Effector CD8-positive, alpha-beta T cell (primary cell): ENCODE data around the gene AKNA.

Experiments used
- DNase-seq: peaks from one replicate; lab custom pipeline; 2025; lab: John Stamatoyannopoulos, UW

The AKNA gene

GRCh38 chr9:114301798-114302565, 85.8 kb downstream of the AKNA start:
- DNase-seq, result no peak

DNA sequence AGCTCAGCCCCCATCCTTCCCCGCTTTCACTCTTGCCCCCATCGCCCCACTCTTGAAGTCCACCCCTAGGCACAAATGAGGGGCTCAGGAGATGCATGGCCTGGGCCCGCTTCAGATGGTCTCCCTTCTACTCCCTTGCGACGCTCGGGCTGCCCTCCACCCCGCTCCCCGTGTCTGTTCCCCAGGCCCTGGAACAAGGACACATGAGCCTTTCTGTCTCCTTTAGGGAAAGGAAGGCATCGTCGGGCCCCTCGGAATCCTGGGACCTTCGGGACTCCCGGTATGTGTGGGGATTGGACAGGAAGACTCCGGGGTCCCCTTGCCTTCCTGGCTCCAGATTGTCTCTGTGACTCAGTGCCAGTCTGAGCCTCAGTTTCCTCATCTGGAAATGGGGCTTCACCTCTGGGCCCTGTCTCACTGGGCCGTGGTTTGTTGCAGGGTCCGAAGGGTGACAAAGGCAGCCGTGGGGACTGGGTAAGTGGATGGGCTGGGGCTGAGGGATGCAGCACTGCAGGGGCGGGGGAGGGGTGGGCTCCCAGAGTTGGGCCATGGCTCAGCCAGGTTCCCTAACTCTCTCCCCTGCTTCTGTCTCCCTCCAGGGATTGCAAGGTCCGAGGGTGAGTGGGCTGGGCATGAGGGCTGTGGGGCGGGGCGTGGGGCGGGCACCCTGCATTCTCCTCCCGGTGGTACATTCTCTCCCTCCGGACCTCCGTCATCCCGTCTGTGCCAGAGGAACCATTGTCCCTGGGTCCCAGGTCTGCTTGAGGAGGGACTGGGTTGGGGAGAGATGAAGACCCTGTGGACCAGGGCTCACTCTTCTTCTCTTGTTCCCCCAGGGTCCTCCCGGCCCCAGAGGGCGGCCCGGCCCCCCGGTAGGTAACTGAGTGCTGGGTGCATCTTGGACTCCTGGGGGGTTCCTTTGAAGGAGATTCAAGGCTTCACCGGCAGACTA, 86.7 kb downstream of the AKNA start:
- DNase-seq, result no peak

- no peak for DNase-seq
Measured at GRCh38 chr9:114300153-114300845, 87.5 kb downstream of the AKNA start.

- no peak for DNase-seq
Measured at GRCh38 chr9:114299286-114300152, 88.3 kb downstream of the AKNA start.

GRCh38 chr9:114296338-114296737, 91.4 kb downstream of the AKNA start:
- DNase-seq, result no peak

GRCh38 chr9:114294664-114295063, 93.1 kb downstream of the AKNA start:
- DNase-seq, result no peak

GRCh38 chr9:114291886-114292590, 95.7 kb downstream of the AKNA start:
- DNase-seq, result no peak

- DNase-seq, result peak; percentile 64
Measured at GRCh38 chr9:114291064-114291474, 96.7 kb downstream of the AKNA start.

DNA sequence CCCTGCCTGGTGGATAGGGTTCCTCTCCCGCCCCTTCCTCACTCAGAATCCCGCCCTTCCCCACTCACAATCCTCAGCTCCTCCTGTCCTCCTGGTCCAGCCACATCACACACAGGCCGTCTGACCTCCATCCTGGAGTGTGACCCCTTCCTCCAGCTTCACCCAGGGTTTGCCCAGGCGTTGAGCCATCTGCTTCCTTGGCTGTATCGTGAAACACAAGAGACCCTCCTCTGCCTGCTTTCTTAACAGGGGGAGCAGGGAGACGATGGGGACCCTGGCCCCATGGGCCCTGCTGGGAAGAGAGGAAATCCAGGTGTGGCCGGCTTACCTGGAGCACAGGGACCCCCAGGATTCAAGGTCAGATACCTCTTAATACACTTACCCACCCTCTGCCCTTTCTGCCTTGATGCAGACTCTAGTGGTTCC, 97.2 kb downstream of the AKNA start:
- DNase-seq, result no peak

- no peak for DNase-seq
Measured at GRCh38 chr9:114289571-114290481, 98.0 kb downstream of the AKNA start.

DNA sequence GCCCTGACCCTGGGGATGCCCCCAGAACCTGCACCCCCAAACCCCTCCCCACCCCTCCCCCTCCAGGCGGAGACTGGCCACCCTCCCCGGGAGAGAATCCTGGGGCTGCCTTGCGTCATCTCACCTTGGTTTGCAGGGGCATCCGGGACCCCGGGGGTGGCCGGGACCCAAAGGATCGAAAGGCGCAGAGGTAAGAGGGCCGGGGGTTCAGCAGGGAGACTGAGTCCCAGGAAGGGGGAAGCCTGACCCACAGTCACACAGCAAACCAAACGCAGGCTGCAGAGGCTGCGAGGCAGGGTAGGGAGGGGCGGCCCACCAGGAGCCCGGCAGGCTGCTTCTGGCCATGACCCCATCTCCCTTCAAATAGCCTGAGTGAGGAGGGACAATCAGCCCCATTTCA, 98.7 kb downstream of the AKNA start:
- no peak for DNase-seq

- DNase-seq, result no peak
Measured at GRCh38 chr9:114288193-114289091, 99.3 kb downstream of the AKNA start.

GRCh38 chr9:114287763-114288192, 100.0 kb downstream of the AKNA start:
- DNase-seq, result no peak

- DNase-seq, result no peak
Measured at GRCh38 chr9:114287001-114287762, 100.6 kb downstream of the AKNA start.

DNA sequence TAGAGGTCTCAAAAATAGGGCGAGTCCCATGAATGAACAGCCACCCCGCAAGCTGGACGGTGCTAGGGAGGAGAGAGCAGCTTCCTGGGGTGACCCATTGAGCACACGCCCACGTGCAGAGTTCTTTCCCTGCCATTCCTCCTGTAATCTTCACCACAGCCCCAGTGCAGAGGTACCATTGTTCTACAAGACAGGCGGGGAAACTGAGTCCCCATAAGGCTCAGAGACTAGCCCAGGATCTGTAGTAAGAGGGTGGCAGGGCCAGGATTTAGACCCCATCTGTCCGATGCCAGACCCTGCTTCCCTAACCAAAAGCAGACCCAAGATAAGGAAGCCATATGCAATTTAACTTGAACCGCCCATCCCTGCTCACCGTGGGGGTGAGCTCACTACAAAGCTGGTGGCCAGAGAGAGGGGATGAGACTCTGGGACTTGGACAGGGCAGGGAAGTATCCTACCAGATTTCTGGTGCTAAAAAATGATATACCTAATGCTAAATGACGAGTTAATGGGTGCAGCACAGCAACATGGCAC, 101.6 kb downstream of the AKNA start:
- no peak for DNase-seq

GRCh38 chr9:114285166-114285867, 102.5 kb downstream of the AKNA start:
- DNase-seq, result no peak
